ENCODE data around the gene IL36G.

The IL36G gene

GRCh38 chr2:112973156-112973555, 4.7 kb upstream of the IL36G start:
- FAIRE-seq: no peak

DNA sequence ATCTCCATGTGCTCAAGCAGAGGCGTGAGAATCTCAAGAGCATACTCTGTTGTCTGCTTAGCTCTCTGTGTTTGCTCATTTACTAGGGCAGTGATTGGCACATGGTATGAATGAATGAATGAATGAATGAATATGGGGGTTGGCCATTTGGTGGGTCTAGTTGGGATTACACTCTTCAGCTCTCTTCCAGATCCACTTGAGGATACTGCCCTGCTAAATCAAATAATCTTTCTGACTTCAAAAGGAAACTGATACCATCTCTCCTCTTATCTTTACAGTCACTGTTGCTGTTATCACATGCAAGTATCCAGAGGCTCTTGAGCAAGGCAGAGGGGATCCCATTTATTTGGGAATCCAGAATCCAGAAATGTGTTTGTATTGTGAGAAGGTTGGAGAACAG, 1.9 kb downstream of the IL36G start:
- no peak for FAIRE-seq

- FAIRE-seq: no peak
Observed at GRCh38 chr2:112980537-112980936, 2.7 kb downstream of the IL36G start.

DNA sequence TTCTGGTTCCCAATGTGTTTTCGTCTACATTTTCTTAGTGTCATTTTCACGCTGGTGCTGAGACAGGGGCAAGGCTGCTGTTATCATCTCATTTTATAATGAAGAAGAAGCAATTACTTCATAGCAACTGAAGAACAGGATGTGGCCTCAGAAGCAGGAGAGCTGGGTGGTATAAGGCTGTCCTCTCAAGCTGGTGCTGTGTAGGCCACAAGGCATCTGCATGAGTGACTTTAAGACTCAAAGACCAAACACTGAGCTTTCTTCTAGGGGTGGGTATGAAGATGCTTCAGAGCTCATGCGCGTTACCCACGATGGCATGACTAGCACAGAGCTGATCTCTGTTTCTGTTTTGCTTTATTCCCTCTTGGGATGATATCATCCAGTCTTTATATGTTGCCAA, 7.3 kb downstream of the IL36G start:
- FAIRE-seq: no peak

DNA sequence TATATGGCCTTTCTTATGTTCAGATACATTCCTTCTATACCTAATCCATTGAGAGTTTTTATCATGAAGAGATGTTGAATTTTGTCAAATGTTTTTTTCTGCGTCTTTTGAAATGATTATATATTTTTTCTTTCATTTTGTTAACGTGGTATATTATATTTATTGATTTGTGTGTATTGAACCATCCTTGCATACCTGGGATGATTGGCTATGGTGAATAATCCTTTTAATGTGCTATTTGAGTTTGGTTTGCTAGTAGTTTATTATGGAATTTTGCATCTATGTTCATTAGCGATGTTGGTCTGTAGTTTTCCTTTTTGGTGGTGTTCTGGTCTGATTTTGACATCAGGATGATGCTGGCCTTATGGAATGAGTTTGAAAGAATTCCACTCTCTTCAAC, 11.8 kb downstream of the IL36G start:
- peak; percentile 14 for FAIRE-seq

DNA sequence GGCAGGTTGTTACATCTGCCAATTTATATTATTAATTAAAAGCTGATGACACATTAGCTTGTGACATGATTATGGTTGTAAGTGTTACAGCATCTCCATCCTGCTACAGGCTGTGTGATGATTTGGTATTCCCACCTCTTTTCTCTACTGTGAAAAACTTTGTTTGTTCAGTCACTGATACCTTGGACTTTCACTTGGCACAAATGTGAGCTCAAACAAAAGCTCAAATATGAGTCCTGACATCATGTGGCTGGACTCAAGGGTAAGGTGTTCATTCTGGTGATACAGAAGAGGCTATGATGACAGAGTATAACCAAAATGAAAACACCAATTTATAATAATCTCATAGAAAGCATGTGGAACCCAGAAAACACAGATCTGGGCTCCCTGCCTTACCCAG, 16.0 kb downstream of the IL36G start:
- no peak for FAIRE-seq

- FAIRE-seq: no peak
Observed at GRCh38 chr2:112994648-112995047, 16.8 kb downstream of the IL36G start.

GRCh38 chr2:112995346-112995920, 17.6 kb downstream of the IL36G start:
- FAIRE-seq: no peak

DNA sequence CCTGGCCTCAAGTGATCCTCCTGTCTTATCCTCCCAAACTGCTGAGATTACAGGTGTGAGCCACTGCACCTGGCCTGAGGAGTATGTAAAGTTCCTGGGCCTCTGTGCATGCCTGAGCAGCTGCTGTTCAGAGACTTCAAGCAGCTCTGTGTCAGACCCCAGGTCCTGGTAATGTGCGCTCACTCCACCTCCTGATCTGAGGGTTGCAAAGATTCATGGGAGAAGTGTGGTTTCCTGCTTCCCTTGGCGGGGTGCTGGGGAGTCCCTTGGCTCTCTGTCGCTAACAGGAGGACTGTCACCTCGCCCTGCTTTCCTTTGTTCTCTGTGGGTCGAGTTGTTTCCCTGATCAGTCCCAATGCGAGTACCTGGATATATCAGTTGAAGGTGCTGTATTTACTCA, 18.8 kb downstream of the IL36G start:
- no peak for FAIRE-seq

- FAIRE-seq: no peak
Observed at GRCh38 chr2:112997151-112997550, 19.3 kb downstream of the IL36G start.

GRCh38 chr2:113000436-113000835, 22.6 kb downstream of the IL36G start:
- no peak for FAIRE-seq

GRCh38 chr2:113002677-113003076, 24.9 kb downstream of the IL36G start:
- FAIRE-seq: no peak

- FAIRE-seq: no peak
Observed at GRCh38 chr2:113005030-113005509, 27.3 kb downstream of the IL36G start, which contains the start of gene IL36A. Gene IL36A (plus strand): TSS chr2:113005459. CDS start chr2:113005872, 413 bp downstream.

GRCh38 chr2:113007250-113007649, 29.4 kb downstream of the IL36G start:
- no peak for FAIRE-seq

GRCh38 chr2:113009622-113010021, 31.8 kb downstream of the IL36G start:
- FAIRE-seq: no peak

DNA sequence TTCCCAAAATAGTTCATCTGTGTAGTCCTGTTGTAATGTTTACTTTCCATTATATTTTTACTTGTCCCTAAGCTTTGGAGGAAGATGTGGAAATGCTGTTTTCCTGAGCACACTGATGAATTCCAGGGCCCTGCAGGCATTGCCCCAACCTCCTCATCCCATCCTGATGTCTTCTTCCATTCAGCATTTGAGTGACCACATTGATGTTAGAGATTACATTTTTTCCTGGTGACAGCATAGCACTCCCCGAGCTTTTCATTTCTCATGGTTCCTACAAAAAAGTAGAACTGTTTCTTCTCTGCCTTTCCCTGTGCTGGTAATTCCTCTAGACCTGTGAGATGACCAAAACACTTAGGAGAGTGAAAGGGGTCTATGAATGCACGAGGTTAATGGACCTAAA, 32.3 kb downstream of the IL36G start:
- no peak for FAIRE-seq

DNA sequence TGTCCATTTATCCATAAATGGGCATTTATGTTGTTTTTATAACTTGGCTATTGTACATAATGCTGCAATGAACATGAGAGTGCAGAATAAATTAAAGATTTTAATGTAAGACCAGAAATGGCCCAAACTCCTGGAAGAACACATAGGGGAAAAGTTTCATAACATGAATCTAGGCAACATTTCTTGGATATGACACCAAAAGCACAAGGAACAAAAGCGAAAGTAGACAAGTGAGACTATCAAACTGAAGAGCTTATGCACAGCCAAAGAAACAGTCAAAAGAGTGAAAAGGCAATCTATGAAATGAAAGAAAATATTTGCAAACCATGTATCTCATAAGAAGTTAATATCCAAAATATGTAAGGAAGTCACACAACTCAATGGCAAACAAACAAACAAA, 33.3 kb downstream of the IL36G start:
- no peak for FAIRE-seq

- no peak for FAIRE-seq
Observed at GRCh38 chr2:113012436-113013335, 34.9 kb downstream of the IL36G start.

DNA sequence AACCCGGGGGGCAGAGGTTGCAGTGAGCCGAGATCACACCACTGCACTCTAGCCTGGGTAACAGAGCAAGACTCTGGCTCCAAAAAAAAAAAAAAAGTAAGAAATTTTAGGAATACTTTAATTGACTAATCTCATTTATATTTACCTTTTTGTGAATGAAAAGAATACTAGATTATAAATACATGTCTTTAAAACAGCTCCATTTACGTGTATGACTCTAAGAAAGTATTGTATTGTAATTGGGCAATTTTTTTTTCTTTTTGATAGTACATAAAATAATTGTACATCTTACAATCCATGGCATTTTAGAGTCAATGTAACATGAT, 35.5 kb downstream of the IL36G start:
- FAIRE-seq: no peak

DNA sequence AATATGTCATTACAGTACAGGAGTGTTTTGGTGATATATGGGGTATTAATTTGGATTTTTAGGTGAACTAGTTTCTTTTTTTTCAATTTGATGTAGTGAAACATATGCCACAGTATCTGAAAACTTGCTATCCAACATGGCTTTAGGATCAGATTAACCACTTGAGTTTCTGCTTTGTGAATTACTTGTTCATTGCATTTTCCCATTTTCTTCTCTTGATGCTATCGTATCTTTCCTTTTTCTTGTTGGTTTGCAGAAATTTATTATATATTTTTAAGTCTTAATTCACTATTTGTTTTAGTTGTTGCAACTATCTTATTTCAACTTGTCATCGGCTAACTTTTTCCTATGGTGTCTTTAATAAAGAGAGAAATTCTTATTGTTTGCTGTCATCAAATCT, 36.3 kb downstream of the IL36G start:
- no peak for FAIRE-seq

GRCh38 chr2:113015042-113015441, 37.2 kb downstream of the IL36G start:
- no peak for FAIRE-seq

DNA sequence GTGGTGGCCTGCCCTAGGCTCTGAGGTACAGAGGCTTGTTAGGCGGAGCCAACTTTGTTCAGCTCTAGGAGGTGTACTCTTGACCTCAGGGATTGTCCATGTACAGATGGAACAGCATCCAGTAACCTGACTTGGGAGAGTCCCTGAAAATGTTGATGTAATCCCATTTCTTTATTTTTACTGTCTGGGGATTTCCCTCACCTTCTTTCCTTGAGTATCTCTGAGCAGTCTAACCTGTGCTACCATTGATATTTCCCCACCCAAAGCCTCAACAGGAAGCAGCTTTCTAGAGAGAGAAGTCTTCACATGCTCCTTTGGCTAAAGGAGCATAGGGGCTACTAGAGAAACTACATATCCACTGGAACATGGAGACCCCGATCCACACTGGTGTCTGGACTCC, 37.8 kb downstream of the IL36G start:
- FAIRE-seq: no peak

- FAIRE-seq: no peak
Observed at GRCh38 chr2:113018509-113018908, 40.7 kb downstream of the IL36G start.

DNA sequence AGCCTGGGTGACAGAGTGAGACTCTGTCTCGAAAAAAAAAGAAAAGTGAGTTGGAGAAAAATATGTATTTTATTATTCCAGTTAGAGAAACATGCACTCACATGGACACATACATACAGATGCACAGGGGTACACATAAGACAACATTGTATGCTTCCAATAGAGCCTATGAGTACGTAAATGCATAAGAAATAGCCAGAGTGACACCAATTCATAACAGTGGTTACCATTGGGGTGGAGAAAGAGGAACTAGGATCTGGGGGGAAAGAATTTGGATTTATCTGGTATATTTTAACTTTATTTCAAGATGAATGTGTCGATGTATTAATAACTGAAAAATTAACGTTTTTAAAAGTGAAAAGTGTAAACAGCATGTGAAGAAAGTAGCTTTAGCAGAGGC, 43.5 kb downstream of the IL36G start:
- FAIRE-seq: no peak
